Transverse colon (tissue), 4 donors: ENCODE results near the gene IRF5. TPM values are rescaled to one million over a fixed set of nuclear protein-coding genes. Genes with fewer than 3 reads are reported as not detected.

Experiments used
- DNase-seq: peaks from one replicate; pipeline ENCODE4 v3.0.0-alpha.2; 2019
- H3K27ac ChIP-seq, 4 donors: fragments of 200-600 bp; sonication (generic); 2 replicates each; pipeline ENCODE4 v1.5.1; 2016 to 2018; ENCODE audit warnings: inconsistent platforms in 4 of 4
- H3K27me3 ChIP-seq: fragments of 200-600 bp; sonication (generic); 2 replicates; pipeline ENCODE4 v1.5.1; 2017; ENCODE audit warnings: inconsistent platforms
- H3K36me3 ChIP-seq, 4 donors: fragments of 200-600 bp; sonication (generic); 2 replicates each; pipeline ENCODE4 v1.5.1; 2017 to 2019; ENCODE audit warnings: inconsistent platforms in 4 of 4
- H3K4me1 ChIP-seq, 4 donors: fragments of 200-600 bp; sonication (generic); 2 replicates each; pipeline ENCODE4 v1.5.1; 2017 to 2020; ENCODE audit warnings: inconsistent platforms in 4 of 4
- H3K4me3 ChIP-seq, 4 donors: fragments of 200-600 bp; sonication (generic); 1 replicate in 1 of 4; 2 replicates in 3 of 4; pipeline versions ENCODE4 v1.5.1 to v1.6.1; 2017 to 2019; ENCODE audit warnings: inconsistent platforms in 4 of 4
- H3K9me3 ChIP-seq, 2 donors: fragments of 200-600 bp; sonication (generic); 2 replicates each; pipeline ENCODE4 v1.5.1; 2017 to 2019; ENCODE audit warnings: inconsistent platforms in 2 of 2
- CTCF ChIP-seq, 5 experiments: fragments of 200-600 bp in 3 of 5; fragments of 450-650 bp in 2 of 5; sonication (generic) in 3 of 5; IDR thresholded peaks; 1 replicate in 2 of 5; 2 replicates in 3 of 5; pipeline ENCODE4 v1.5.1; 2016 to 2017; ENCODE audit warnings: antibody characterized with exemption in 5 of 5, inconsistent platforms in 3 of 5, mild to moderate bottlenecking in 2 of 5, moderate library complexity in 1 of 5
- EP300 ChIP-seq: sonication (generic); formaldehyde crosslinking; IDR thresholded peaks from one replicate; pipeline ENCODE4 v1.6.1; 2017; ENCODE audit warnings: antibody characterized with exemption, low read depth
- POLR2A ChIP-seq: fragments of 450-650 bp; IDR thresholded peaks from one replicate; pipeline ENCODE4 v1.6.1; 2016; ENCODE audit warnings: antibody characterized with exemption, mild to moderate bottlenecking, moderate library complexity
- POLR2AphosphoS5 ChIP-seq, 3 donors: sonication (generic); formaldehyde crosslinking; IDR thresholded peaks; one replicate each; pipeline ENCODE4 v1.6.1; 2016; ENCODE audit warnings: antibody characterized with exemption in 3 of 3
- WGBS, 2 donors: methylation state at CpG; one replicate each; pipeline ENCODE4 v1.1.5; 2018; ENCODE audit warnings: low coverage in 1 of 2; 5-methylcytosine and 5-hydroxymethylcytosine counted together
- in situ Hi-C, 4 donors: fragments of 200-750 bp; cut with MboI; loops; one replicate each; pipeline versions ENCODE4 v1.15.0 to v1.15.1; 2017; ENCODE audit warnings: low sequenced_read_pairs in 3 of 4, low pct_ligation_motif_present in 1 of 4, low pct_unique_long_range_greater_than_20kb in 1 of 4
- intact Hi-C: fragments of 100-400 bp; cut with DNase I; formaldehyde crosslinking; loops from one replicate; pipeline ENCODE4 v1.15.1; 2023; ENCODE audit warnings: low total_unique reads
- total RNA-seq, 4 donors: library from RNA; depleted of rRNA; stranded (reverse); fragments of >200 nt; gene quantifications; one replicate each; pipeline ENCODE4 v1.1.0, GENCODE V29; 2016

The IRF5 gene
- total RNA-seq, 4 donors from 2014 or later = 2.2 to 10.0 (median 6.2) TPM

- H3K4me3 ChIP-seq = no peak overlapping the region
- in situ Hi-C loops (no loop called here), intact Hi-C loops (no loop called here)
- TF ChIP-seq EP300 (no peak), CTCF (IDR thresholded peaks at IDR 0.05) (no peak), POLR2A (no peak), POLR2AphosphoS5 (IDR thresholded peaks at IDR 0.05) (no peak)
- no peaks in the 10 kb centered on the region for H3K4me1 ChIP-seq
- DNase-seq = no peak
- no peaks in the 10 kb centered on the region for H3K9me3 ChIP-seq
- no peak overlapping the region for H3K27ac ChIP-seq
- no peaks in the 10 kb centered on the region for H3K36me3 ChIP-seq
- peaks cover 15% of the 10 kb centered on the region for H3K27me3 ChIP-seq
- 74 to 89% methylated on average over 4 to 8 of the region's 8 CpGs for WGBS, 2 donors
Measured at GRCh38 chr7:128924707-128925588, 12.8 kb upstream of the IRF5 start.

GRCh38 chr7:128928159-128928813, 9.4 kb upstream of the IRF5 start:
- DNase-seq = no peak
- WGBS, 2 donors = 94% methylated on average over 8 of the region's 8 CpGs; no CpG with 5 or more reads in 1 of the 2 donors
- Histone ChIP-seq H3K4me1 (peaks cover 0 to 7% (median 0%) of the 10 kb centered on the region in 4 donors), H3K27ac (no peak overlapping the region), H3K27me3 (no peaks in the 10 kb centered on the region), H3K4me3 (no peak overlapping the region), H3K36me3 (no peaks in the 10 kb centered on the region), H3K9me3 (no peaks in the 10 kb centered on the region)
- in situ Hi-C loops = no loop called here
- no peak for TF ChIP-seq POLR2A
- TF ChIP-seq POLR2AphosphoS5 (IDR thresholded peaks at IDR 0.05) = no peak
- no peak for TF ChIP-seq CTCF (IDR thresholded peaks at IDR 0.05)
- TF ChIP-seq EP300 = no peak
- intact Hi-C loops = no loop called here

- no peaks in the 10 kb centered on the region for H3K36me3 ChIP-seq
- no peak for TF ChIP-seq POLR2A
- TF ChIP-seq POLR2AphosphoS5 (IDR thresholded peaks at IDR 0.05) = no peak
- no peak for TF ChIP-seq EP300
- DNase-seq = peak; percentile 6
- intact Hi-C loops = no loop called here
- H3K4me3 ChIP-seq = no peak overlapping the region
- in situ Hi-C loops = no loop called here
- H3K27me3 ChIP-seq = no peaks in the 10 kb centered on the region
- 84% methylated on average over 8 of the region's 14 CpGs; no CpG with 5 or more reads in 1 of the 2 donors for WGBS, 2 donors
- H3K4me1 ChIP-seq = peaks cover 0 to 10% (median 0%) of the 10 kb centered on the region in 4 donors
- no peaks in the 10 kb centered on the region for H3K9me3 ChIP-seq
- no peak overlapping the region for H3K27ac ChIP-seq
Measured at GRCh38 chr7:128928882-128929788, 8.6 kb upstream of the IRF5 start.

GRCh38 chr7:128931190-128931798, 6.4 kb upstream of the IRF5 start:
- 93 to 95% methylated on average over 8 to 18 of the region's 18 CpGs for WGBS, 2 donors
- Histone ChIP-seq H3K4me3 (no peak overlapping the region), H3K36me3 (no peaks in the 10 kb centered on the region), H3K9me3 (no peaks in the 10 kb centered on the region), H3K27me3 (no peaks in the 10 kb centered on the region), H3K27ac (no peak overlapping the region), H3K4me1 (peaks cover 0 to 14% (median 1%) of the 10 kb centered on the region in 4 donors)
- TF ChIP-seq POLR2AphosphoS5 (IDR thresholded peaks at IDR 0.05) (no peak), POLR2A (no peak)
- no peak for DNase-seq
- intact Hi-C loops = no loop called here
- in situ Hi-C loops = no loop called here
